HG02870 (cell line): ENCODE data around the gene SHISA5.
"Not testable (repeated sequence)": the region's sequence is repeated elsewhere in the genome, so short reads cannot be mapped to it uniquely, and the experiment has no call there.

ENCODE experiments used
- ATAC-seq: cut with Tn5 transposase; IDR thresholded peaks from one replicate; pipeline ENCODE4 v1.9.1; 2021; ENCODE audit warnings: mild to moderate bottlenecking, moderate library complexity; ENCODE audit not compliant: unreplicated experiment

Gene SHISA5

GRCh38 chr3:48461767-48462166, 42.2 kb downstream of the SHISA5 start:
- not testable (repeated sequence) for ATAC-seq

GRCh38 chr3:48460517-48460902, 43.5 kb downstream of the SHISA5 start:
- ATAC-seq, result no peak

- no peak for ATAC-seq
Observed at GRCh38 chr3:48459773-48460516, 44.0 kb downstream of the SHISA5 start.

GRCh38 chr3:48459331-48459730, 44.6 kb downstream of the SHISA5 start:
- no peak for ATAC-seq

GRCh38 chr3:48456456-48456855, 47.5 kb downstream of the SHISA5 start:
- no peak for ATAC-seq

GRCh38 chr3:48451270-48451669, 52.7 kb downstream of the SHISA5 start:
- ATAC-seq, result no peak

- ATAC-seq, result peak; percentile 76
Observed at GRCh38 chr3:48446425-48447193, 57.4 kb downstream of the SHISA5 start, which contains the start of gene ATRIP. Gene ATRIP (plus strand): TSS chr3:48446737. CDS start chr3:48446846, 109 bp downstream.

GRCh38 chr3:48446043-48446424, 57.9 kb downstream of the SHISA5 start:
- ATAC-seq, result no peak

- ATAC-seq, result no peak
Observed at GRCh38 chr3:48445277-48445882, 58.6 kb downstream of the SHISA5 start.

GRCh38 chr3:48441940-48442339, 62.0 kb downstream of the SHISA5 start:
- ATAC-seq, result no peak

GRCh38 chr3:48440590-48440958, 63.4 kb downstream of the SHISA5 start:
- no peak for ATAC-seq

- ATAC-seq, result peak; percentile 97
Observed at GRCh38 chr3:48439820-48440589, 64.0 kb downstream of the SHISA5 start, which contains the start of the genes CCDC51 and TMA7. Gene CCDC51 (minus strand): TSS chr3:48440119. CDS start chr3:48435128, 4,991 bp downstream. Gene TMA7 (plus strand): TSS chr3:48440257. CDS start chr3:48440297, 40 bp downstream.

GRCh38 chr3:48437812-48438211, 66.2 kb downstream of the SHISA5 start:
- no peak for ATAC-seq

GRCh38 chr3:48436855-48437254, 67.1 kb downstream of the SHISA5 start:
- ATAC-seq, result no peak

- no peak for ATAC-seq
Observed at GRCh38 chr3:48436477-48436787, 67.5 kb downstream of the SHISA5 start.

GRCh38 chr3:48435774-48436476, 68.0 kb downstream of the SHISA5 start:
- no peak for ATAC-seq

- no peak for ATAC-seq
Observed at GRCh38 chr3:48435223-48435595, 68.8 kb downstream of the SHISA5 start.

- ATAC-seq, result no peak
Observed at GRCh38 chr3:48434591-48435222, 69.3 kb downstream of the SHISA5 start.

- ATAC-seq, result no peak
Observed at GRCh38 chr3:48433472-48434118, 70.4 kb downstream of the SHISA5 start.
